ENCODE data around the gene HECW1. TPM values are rescaled to one million over a fixed set of nuclear protein-coding genes. Genes with fewer than 3 reads are reported as not detected.

Gene HECW1
- total and polyA plus RNA-seq, 10 of the 15 experiments (the other 5 are each of a cell fraction or from before 2014, with no cell fraction given): under 0.01 to 0.31 (median 0.04) TPM; not detected in 3

DNA sequence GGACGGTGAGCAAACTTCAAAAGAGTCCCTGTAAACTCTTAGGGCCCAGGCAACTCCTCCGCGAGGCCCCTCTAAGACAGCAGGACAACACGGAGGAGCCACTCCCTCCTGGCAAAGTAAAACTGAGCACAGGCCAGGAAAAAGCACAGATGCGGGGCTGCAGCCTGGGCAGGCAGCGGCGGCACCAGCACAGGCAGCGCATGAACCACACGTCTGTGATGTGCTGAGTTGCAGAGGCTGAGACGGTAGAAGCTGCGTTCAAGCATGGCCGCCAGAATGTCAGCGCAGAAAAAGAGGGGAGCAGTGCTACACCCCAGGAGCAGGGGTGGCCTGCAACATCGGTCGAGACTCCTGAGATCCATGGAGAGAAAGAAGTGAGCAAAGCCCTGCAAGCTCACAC lies 424.3 kb downstream of the HECW1 start (continued):
- TF ChIP-seq, protein P1, sequence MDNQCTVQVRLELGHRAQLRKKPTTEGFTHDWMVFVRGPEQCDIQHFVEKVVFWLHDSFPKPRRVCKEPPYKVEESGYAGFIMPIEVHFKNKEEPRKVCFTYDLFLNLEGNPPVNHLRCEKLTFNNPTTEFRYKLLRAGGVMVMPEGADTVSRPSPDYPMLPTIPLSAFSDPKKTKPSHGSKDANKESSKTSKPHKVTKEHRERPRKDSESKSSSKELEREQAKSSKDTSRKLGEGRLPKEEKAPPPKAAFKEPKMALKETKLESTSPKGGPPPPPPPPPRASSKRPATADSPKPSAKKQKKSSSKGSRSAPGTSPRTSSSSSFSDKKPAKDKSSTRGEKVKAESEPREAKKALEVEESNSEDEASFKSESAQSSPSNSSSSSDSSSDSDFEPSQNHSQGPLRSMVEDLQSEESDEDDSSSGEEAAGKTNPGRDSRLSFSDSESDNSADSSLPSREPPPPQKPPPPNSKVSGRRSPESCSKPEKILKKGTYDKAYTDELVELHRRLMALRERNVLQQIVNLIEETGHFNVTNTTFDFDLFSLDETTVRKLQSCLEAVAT (IDR thresholded peaks at IDR 0.05): no peak
- no peak for TF ChIP-seq BHLHE40 (IDR thresholded peaks at IDR 0.05; ENCODE audit: borderline replicate concordance in 1 of 2, low read depth in 2 of 2, low read length in 1 of 2)
- TF ChIP-seq ZBED1 (IDR thresholded peaks at IDR 0.05; ENCODE audit: borderline replicate concordance): no peak

DNA sequence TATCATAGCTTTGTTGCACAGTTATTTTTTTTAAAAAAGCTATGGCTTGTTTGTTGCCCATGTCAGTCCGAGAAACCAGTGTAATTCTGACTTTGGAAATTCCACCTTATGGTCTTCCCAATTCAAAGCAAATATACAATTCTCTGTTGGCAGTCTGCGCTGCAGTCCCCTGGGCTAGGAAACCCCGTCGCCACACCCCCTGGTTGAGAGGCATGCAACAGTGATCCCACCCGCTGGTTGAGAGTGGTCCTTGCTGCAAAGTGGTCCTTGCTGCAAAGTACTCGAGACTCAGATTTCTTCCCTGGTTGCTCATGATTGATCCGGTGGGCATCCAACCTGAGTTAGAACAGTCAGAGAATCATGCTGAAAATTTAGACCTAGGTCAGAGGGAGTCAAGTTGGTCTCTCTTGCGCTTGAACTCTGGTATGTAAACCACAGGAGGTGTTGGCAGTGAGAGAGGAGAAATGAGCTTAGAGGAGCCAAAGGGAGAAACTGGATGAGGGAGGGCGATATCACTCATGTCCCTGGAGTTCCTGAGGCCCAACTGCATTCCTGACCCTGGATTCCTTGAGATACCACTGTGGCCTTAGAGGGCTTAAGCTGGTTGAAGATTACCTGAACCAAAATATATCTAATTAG lies 425.4 kb downstream of the HECW1 start:
- whole genome bisulfite sequencing (ENCODE audit: insufficient coverage, insufficient replicate concordance, low lambda C conversion rate, missing lambda C conversion rate): 39% methylated on average over 9 of the region's 9 CpGs
- CTCF ChIA-PET: no interaction called here
- Histone ChIP-seq H4K20me1 (ENCODE audit: control insufficient read depth, insufficient read depth) (no peaks in the 10 kb centered on the region), H3K36me3 (ENCODE audit: control insufficient read depth in 2 of 2, insufficient read depth in 2 of 2, low read length in 1 of 2) (no peaks in the 10 kb centered on the region), H3K4me3 (no peak overlapping the region), H3K27ac (ENCODE audit: control insufficient read depth, insufficient read depth) (no peak overlapping the region), H3K79me2 (ENCODE audit: control insufficient read depth, insufficient read depth, low read length) (no peaks in the 10 kb centered on the region), H3K4me2 (ENCODE audit: control insufficient read depth, insufficient read depth) (no peak overlapping the region), H2AFZ (ENCODE audit: control insufficient read depth, low read depth, low read length) (no peak overlapping the region), H3K27me3 (replicated peaks in 1 of 2; ENCODE audit: control insufficient read depth in 2 of 2, insufficient read depth in 2 of 2, low read length in 1 of 2) (peaks cover 0 to 4% of the 10 kb centered on the region in 2 experiments; a peak in 1 of 4 replicates), H3K4me1 (ENCODE audit: control insufficient read depth, insufficient read depth, low read length) (no peaks in the 10 kb centered on the region), H3K9me3 (replicated peaks; ENCODE audit: control insufficient read depth, insufficient read depth, low read length) (no peaks in the 10 kb centered on the region), H3K9ac (ENCODE audit: control insufficient read depth, insufficient read depth, low read length) (no peak overlapping the region)
- no TSS peak for BruUV-seq (replicated peaks)
- in situ Hi-C loops (cut with MboI): no loop called here
- RAD21 ChIA-PET (ENCODE audit: unreplicated experiment): interaction anchor here (0.8 to 1.2 kb wide), 2 partner anchors 44 to 83 kb away, joined by 3 read pairs; partner anchors contain the start of gene STK17A
- TF ChIP-seq RAD21 (IDR thresholded peaks at IDR 0.05; ENCODE audit: insufficient read depth, low read depth, low read length) (no peak), MTA2 (IDR thresholded peaks at IDR 0.05; ENCODE audit: low read depth) (no peak), GABPA (IDR thresholded peaks at IDR 0.05; ENCODE audit: low read depth) (no peak), LARP7 (IDR thresholded peaks at IDR 0.05) (no peak), ZNF384 (IDR thresholded peaks at IDR 0.05; ENCODE audit: borderline replicate concordance, low read depth, low read length) (no peak), SUPT20H (IDR thresholded peaks at IDR 0.05; ENCODE audit: borderline replicate concordance, control insufficient read depth, low read depth, low read length) (no peak), YY1 (IDR thresholded peaks at IDR 0.05; ENCODE audit: low read depth, low read length) (no peak)
- TF ChIP-seq, protein P2, sequence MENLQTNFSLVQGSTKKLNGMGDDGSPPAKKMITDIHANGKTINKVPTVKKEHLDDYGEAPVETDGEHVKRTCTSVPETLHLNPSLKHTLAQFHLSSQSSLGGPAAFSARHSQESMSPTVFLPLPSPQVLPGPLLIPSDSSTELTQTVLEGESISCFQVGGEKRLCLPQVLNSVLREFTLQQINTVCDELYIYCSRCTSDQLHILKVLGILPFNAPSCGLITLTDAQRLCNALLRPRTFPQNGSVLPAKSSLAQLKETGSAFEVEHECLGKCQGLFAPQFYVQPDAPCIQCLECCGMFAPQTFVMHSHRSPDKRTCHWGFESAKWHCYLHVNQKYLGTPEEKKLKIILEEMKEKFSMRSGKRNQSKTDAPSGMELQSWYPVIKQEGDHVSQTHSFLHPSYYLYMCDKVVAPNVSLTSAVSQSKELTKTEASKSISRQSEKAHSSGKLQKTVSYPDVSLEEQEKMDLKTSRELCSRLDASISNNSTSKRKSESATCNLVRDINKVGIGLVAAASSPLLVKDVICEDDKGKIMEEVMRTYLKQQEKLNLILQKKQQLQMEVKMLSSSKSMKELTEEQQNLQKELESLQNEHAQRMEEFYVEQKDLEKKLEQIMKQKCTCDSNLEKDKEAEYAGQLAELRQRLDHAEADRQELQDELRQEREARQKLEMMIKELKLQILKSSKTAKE (IDR thresholded peaks at IDR 0.05; ENCODE audit: low read depth, poor library complexity, severe bottlenecking): no peak
- intact Hi-C loops (cut with micrococcal nuclease; ENCODE audit: unreplicated experiment): no loop called here
- SMC1A ChIA-PET (ENCODE audit: uncharacterized antibody, unreplicated experiment): interaction anchor here (1.2 kb wide), 1 partner anchor 37 kb away, joined by 3 read pairs; no protein-coding TSS in a partner anchor
- ATAC-seq (no peak), DNase-seq (ENCODE audit: low read depth, low spot score) (no peak), FAIRE-seq (no peak)
- POLR2A ChIA-PET: interaction anchor here (0.5 kb wide), 1 partner anchor 42 kb away, joined by 4 read pairs; no protein-coding TSS in a partner anchor

Data from GM12878 (cell line).